SU-DHL-6 (cell line): Measurements from ENCODE around the gene PRRG2.

Source experiments
- CTCF ChIP-seq: fragments of 200-600 bp; sonication (generic); IDR thresholded peaks from one replicate; pipeline ENCODE4 v1.5.1; 2017; ENCODE audit warnings: antibody characterized with exemption, mild to moderate bottlenecking, low read length, moderate library complexity; ENCODE audit not compliant: insufficient read depth, poor library complexity, severe bottlenecking
- EZH2phosphoT487 ChIP-seq: fragments of 200-600 bp; sonication (generic), shearing (Covaris generic); conservative IDR thresholded peaks from 2 replicates; pipeline ENCODE4 v1.6.1; 2018; ENCODE audit warnings: mild to moderate bottlenecking, antibody characterized with exemption, low read length, moderate library complexity, mixed read lengths

- TF ChIP-seq CTCF (no peak), EZH2phosphoT487 (no peak)
Measured at GRCh38 chr19:49590971-49591730, 10.0 kb downstream of the PRRG2 start, which contains the start of gene PRR12.
